ENCODE results near the gene NAGPA. TPM values are rescaled to one million over a fixed set of nuclear protein-coding genes. Genes with fewer than 3 reads are reported as not detected.

NAGPA gene
- total and polyA plus RNA-seq, 2 of the 8 experiments (the other 6 are each of a cell fraction or from before 2014, with no cell fraction given) = 10.1 to 13.2 TPM

- H2BK5ac ChIP-seq (ENCODE audit: low read depth, low read length) = no peak overlapping the region
- POLR2A ChIA-PET (ENCODE audit: partially characterized antibody) = interaction anchor here (0.6 to 1.2 kb wide), 3 partner anchors 8 to 153 kb away, joined by 3 to 8 read pairs (median 5); no protein-coding TSS in a partner anchor
- no peak for FAIRE-seq
- no peak for TF ChIP-seq CHD1 (IDR thresholded peaks at IDR 0.05; ENCODE audit: low read depth, low read length)
- no peak for TF ChIP-seq RNF2 (IDR thresholded peaks at IDR 0.05; ENCODE audit: borderline replicate concordance, low read depth, low read length, missing control alignments, poor library complexity, severe bottlenecking)
- no peak for TF ChIP-seq POU5F1 (IDR thresholded peaks at IDR 0.05; ENCODE audit: low read depth, low read length)
- TF ChIP-seq SAP30 (IDR thresholded peaks at IDR 0.05; ENCODE audit: insufficient read depth, insufficient replicate concordance, low read length) = no peak
- TF ChIP-seq CBX8 (IDR thresholded peaks at IDR 0.05; ENCODE audit: borderline replicate concordance, low read depth, low read length) = no peak
- TF ChIP-seq HDAC2 (IDR thresholded peaks at IDR 0.05; ENCODE audit: borderline replicate concordance in 1 of 2, low read depth in 2 of 2, low read length in 2 of 2) = no peak
- TF ChIP-seq RFX5 (IDR thresholded peaks at IDR 0.05; ENCODE audit: borderline replicate concordance, low read depth, low read length) = no peak
- no peak for TF ChIP-seq GABPA (IDR thresholded peaks at IDR 0.05; ENCODE audit: borderline replicate concordance, insufficient read depth, low read length)
- no peak for TF ChIP-seq KDM1A (IDR thresholded peaks at IDR 0.05; ENCODE audit: borderline replicate concordance, low read length)
- no peak for TF ChIP-seq USF2 (IDR thresholded peaks at IDR 0.05; ENCODE audit: low read length)
- TF ChIP-seq ASH2L (IDR thresholded peaks at IDR 0.05; ENCODE audit: low read length) = no peak
Measured at GRCh38 chr16:5045499-5046115, 11.9 kb upstream of the NAGPA start.

More at GRCh38 chr16:5045499-5046115, 11.9 kb upstream of the NAGPA start:
- H4K5ac ChIP-seq (ENCODE audit: insufficient read length, low read depth, low read length) = no peak overlapping the region
- H2BK120ac ChIP-seq (replicated peaks; ENCODE audit: low read depth, low read length) = no peak overlapping the region
- no peak overlapping the region for H2BK15ac ChIP-seq (ENCODE audit: low read length)
- H3K27ac ChIP-seq (ENCODE audit: low read depth, low read length) = no peak overlapping the region
- DNase-seq (ENCODE audit: low read depth in 1 of 2, low spot score in 2 of 2) = no peak
- no peak overlapping the region for H3K18ac ChIP-seq (ENCODE audit: extremely low read depth, low read length)
- H4K8ac ChIP-seq (ENCODE audit: extremely low read depth, insufficient read depth, low read length) = no peak overlapping the region
- no peak overlapping the region for H2AK5ac ChIP-seq (ENCODE audit: low read depth, low read length)
- no peak overlapping the region for H3K4ac ChIP-seq (replicated peaks; ENCODE audit: insufficient read length, low read depth, low read length)
- no peak overlapping the region for H3K23ac ChIP-seq (ENCODE audit: insufficient read length)
- no peaks in the 10 kb centered on the region for H3K36me3 ChIP-seq (ENCODE audit: control insufficient read depth in 2 of 4, insufficient read depth in 4 of 4, low read length in 3 of 4)
- CTCF ChIA-PET (ENCODE audit: partially characterized antibody) = interaction anchor here (0.7 to 28.8 kb wide), 3 partner anchors 11 to 36 kb away, joined by 3 to 625 read pairs (median 111); partner anchors contain the start of gene ALG1
- no peak overlapping the region for H3K56ac ChIP-seq (replicated peaks; ENCODE audit: insufficient read length, low read depth, low read length)
- 91% methylated on average over 10 of the region's 10 CpGs; no CpG with 5 or more reads in 1 of the 2 experiments for WGBS, 2 experiments (ENCODE audit: extremely low coverage in 1 of 2, insufficient coverage in 1 of 2, insufficient read length in 1 of 2, insufficient replicate concordance in 2 of 2, low coverage in 1 of 2, low lambda C conversion rate in 2 of 2, missing lambda C conversion rate in 1 of 2)
- H2BK20ac ChIP-seq (ENCODE audit: low read length) = no peak overlapping the region
- no peaks in the 10 kb centered on the region for H3K27me3 ChIP-seq (replicated peaks in 1 of 4; ENCODE audit: control insufficient read depth in 3 of 4, extremely low read depth in 1 of 4, insufficient read depth in 3 of 4, low read length in 3 of 4)
- no peaks in the 10 kb centered on the region; a peak in 1 of 7 replicates for H3K4me1 ChIP-seq (replicated peaks in 1 of 4; ENCODE audit: control insufficient read depth in 3 of 4, insufficient read depth in 4 of 4, low read length in 3 of 4)
- H3K9ac ChIP-seq (replicated peaks in 1 of 4; ENCODE audit: extremely low read depth in 1 of 4, low read depth in 3 of 4, low read length in 3 of 4) = no peak overlapping the region
- H2BK12ac ChIP-seq (ENCODE audit: low read depth, low read length) = 0 out of 2 replicates have a peak overlapping the region, but pooled peaks have one; percentile 23
- H3K79me2 ChIP-seq (ENCODE audit: control insufficient read depth in 1 of 2, insufficient read depth in 2 of 2, low read length in 2 of 2) = no peaks in the 10 kb centered on the region
- H3K79me1 ChIP-seq (ENCODE audit: low read depth, low read length) = no peaks in the 10 kb centered on the region
- no peaks in the 10 kb centered on the region for H3K23me2 ChIP-seq (ENCODE audit: low read depth, low read length)
- H3K4me3 ChIP-seq (ENCODE audit: extremely low read depth in 1 of 4, insufficient read depth in 2 of 4, low read depth in 3 of 4, low read length in 4 of 4) = no peak overlapping the region
- no peaks in the 10 kb centered on the region for H4K20me1 ChIP-seq (replicated peaks in 1 of 2; ENCODE audit: control insufficient read depth in 1 of 2, insufficient read depth in 2 of 2, low read length in 2 of 2)
- no peak overlapping the region for H3K14ac ChIP-seq (ENCODE audit: insufficient read length)
- H2AFZ ChIP-seq (ENCODE audit: low read length) = no peak overlapping the region
- H4K91ac ChIP-seq (replicated peaks; ENCODE audit: insufficient read length, low read length) = no peak overlapping the region
- no peak overlapping the region for H3K4me2 ChIP-seq (ENCODE audit: insufficient read depth in 1 of 2, low read depth in 2 of 2, low read length in 2 of 2)
- no peaks in the 10 kb centered on the region for H3K9me3 ChIP-seq (ENCODE audit: insufficient read depth in 2 of 2, low read depth in 1 of 2, low read length in 1 of 2)

Measured in H1 (cell line).